ENCODE data around the gene IRF7. TPM values are rescaled to one million over a fixed set of nuclear protein-coding genes. Genes with fewer than 3 reads are reported as not detected.
A peak's percentile ranks its signal among the peaks of the same experiment; 100 is the strongest.

IRF7 gene
- total and polyA plus RNA-seq, 9 of the 15 experiments (the other 6 are each of a cell fraction or from before 2014, with no cell fraction given) = 0.27 to 7.6 (median 1.8) TPM

GRCh38 chr11:568306-569157 is 47.2 kb downstream of the IRF7 start (continued):
- TF ChIP-seq CREB5 (CRISPR knock-in tag; IDR thresholded peaks at IDR 0.05) = no peak
- no peak for TF ChIP-seq ZNF561 (CRISPR knock-in tag; conservative IDR thresholded peaks at IDR 0.05)
- TF ChIP-seq CREM (IDR thresholded peaks at IDR 0.05; ENCODE audit: low read depth) = peak; percentile 86
- no peak for TF ChIP-seq XRCC5 (IDR thresholded peaks at IDR 0.05; ENCODE audit: low read depth, low read length)
- TF ChIP-seq SP2 (IDR thresholded peaks at IDR 0.05; ENCODE audit: extremely low read depth, low read depth, low read length, poor library complexity, severe bottlenecking) = peak; percentile 39
- TF ChIP-seq KLF1 (tag; IDR thresholded peaks at IDR 0.05) = peak; percentile 91
- TF ChIP-seq, protein P1, sequence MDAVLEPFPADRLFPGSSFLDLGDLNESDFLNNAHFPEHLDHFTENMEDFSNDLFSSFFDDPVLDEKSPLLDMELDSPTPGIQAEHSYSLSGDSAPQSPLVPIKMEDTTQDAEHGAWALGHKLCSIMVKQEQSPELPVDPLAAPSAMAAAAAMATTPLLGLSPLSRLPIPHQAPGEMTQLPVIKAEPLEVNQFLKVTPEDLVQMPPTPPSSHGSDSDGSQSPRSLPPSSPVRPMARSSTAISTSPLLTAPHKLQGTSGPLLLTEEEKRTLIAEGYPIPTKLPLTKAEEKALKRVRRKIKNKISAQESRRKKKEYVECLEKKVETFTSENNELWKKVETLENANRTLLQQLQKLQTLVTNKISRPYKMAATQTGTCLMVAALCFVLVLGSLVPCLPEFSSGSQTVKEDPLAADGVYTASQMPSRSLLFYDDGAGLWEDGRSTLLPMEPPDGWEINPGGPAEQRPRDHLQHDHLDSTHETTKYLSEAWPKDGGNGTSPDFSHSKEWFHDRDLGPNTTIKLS (IDR thresholded peaks at IDR 0.05; ENCODE audit: borderline replicate concordance, low read depth) = peak; percentile 50; the same call in 1 of the 2 replicates
- TF ChIP-seq, protein P2, sequence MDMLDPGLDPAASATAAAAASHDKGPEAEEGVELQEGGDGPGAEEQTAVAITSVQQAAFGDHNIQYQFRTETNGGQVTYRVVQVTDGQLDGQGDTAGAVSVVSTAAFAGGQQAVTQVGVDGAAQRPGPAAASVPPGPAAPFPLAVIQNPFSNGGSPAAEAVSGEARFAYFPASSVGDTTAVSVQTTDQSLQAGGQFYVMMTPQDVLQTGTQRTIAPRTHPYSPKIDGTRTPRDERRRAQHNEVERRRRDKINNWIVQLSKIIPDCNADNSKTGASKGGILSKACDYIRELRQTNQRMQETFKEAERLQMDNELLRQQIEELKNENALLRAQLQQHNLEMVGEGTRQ (CRISPR knock-in tag; IDR thresholded peaks at IDR 0.05) = no peak
- no peak for TF ChIP-seq TSC22D4 (tag; IDR thresholded peaks at IDR 0.05)
- no peak for TF ChIP-seq NFE2L1 (tag; IDR thresholded peaks at IDR 0.05; ENCODE audit: borderline replicate concordance, low read depth)
- TF ChIP-seq BHLHE40 (IDR thresholded peaks at IDR 0.05; ENCODE audit: low read length) = peak; percentile 87
- TF ChIP-seq CAMTA2 (CRISPR knock-in tag; conservative IDR thresholded peaks at IDR 0.05) = no peak
- no peak for TF ChIP-seq BRD9 (IDR thresholded peaks at IDR 0.05; ENCODE audit: low read depth, partially characterized antibody)
- no peak for TF ChIP-seq ZNF445 (CRISPR knock-in tag; IDR thresholded peaks at IDR 0.05; ENCODE audit: low read depth)
- TF ChIP-seq, protein P3, sequence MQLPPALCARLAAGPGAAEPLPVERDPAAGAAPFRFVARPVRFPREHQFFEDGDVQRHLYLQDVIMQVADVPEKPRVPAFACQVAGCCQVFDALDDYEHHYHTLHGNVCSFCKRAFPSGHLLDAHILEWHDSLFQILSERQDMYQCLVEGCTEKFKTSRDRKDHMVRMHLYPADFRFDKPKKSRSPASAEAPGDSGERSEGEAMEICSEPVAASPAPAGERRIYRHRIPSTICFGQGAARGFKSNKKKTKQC (CRISPR knock-in tag; IDR thresholded peaks at IDR 0.05) = no peak
- TF ChIP-seq, protein P4, sequence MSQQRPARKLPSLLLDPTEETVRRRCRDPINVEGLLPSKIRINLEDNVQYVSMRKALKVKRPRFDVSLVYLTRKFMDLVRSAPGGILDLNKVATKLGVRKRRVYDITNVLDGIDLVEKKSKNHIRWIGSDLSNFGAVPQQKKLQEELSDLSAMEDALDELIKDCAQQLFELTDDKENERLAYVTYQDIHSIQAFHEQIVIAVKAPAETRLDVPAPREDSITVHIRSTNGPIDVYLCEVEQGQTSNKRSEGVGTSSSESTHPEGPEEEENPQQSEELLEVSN (IDR thresholded peaks at IDR 0.05; ENCODE audit: borderline replicate concordance in 1 of 2, extremely low read depth in 1 of 2, insufficient read depth in 1 of 2, insufficient read length in 1 of 2, low read depth in 1 of 2, low read length in 1 of 2, poor library complexity in 1 of 2, severe bottlenecking in 1 of 2) = peak in 1 of 2 experiments; percentile 61
- TF ChIP-seq DNMT1 (IDR thresholded peaks at IDR 0.05) = no peak
- no peak for TF ChIP-seq SNRNP70 (optimal IDR thresholded peaks at IDR 0.05; ENCODE audit: low read depth, low read length)
